Ishikawa (cell line): ENCODE data around the gene CDC40.

Experiments used
- CEBPB ChIP-seq: IDR thresholded peaks from 2 replicates; pipeline ENCODE4 v1.6.1; 2012
- CREB1 ChIP-seq: IDR thresholded peaks from 2 replicates; pipeline ENCODE4 v1.6.1; 2012; ENCODE audit warnings: low read depth
- EGR1 ChIP-seq: IDR thresholded peaks from 2 replicates; pipeline ENCODE4 v1.6.1; 2012
- EP300 ChIP-seq: IDR thresholded peaks from 2 replicates; pipeline ENCODE4 v1.6.1; 2012; ENCODE audit warnings: borderline replicate concordance
- FOXM1 ChIP-seq: IDR thresholded peaks from 2 replicates; pipeline ENCODE4 v1.6.1; 2012; ENCODE audit warnings: low read depth, borderline replicate concordance
- MAX ChIP-seq: IDR thresholded peaks from 2 replicates; pipeline ENCODE4 v1.6.1; 2012
- NFIC ChIP-seq: IDR thresholded peaks from 2 replicates; pipeline ENCODE4 v1.6.1; 2012
- RAD21 ChIP-seq: IDR thresholded peaks from 2 replicates; pipeline ENCODE4 v1.6.1; 2012; ENCODE audit warnings: low read depth
- REST ChIP-seq: IDR thresholded peaks from 2 replicates; pipeline ENCODE4 v1.6.1; 2012; ENCODE audit warnings: low read depth, mild to moderate bottlenecking
- TAF1 ChIP-seq: IDR thresholded peaks from 2 replicates; pipeline ENCODE4 v1.6.1; 2012; ENCODE audit warnings: low read depth, mild to moderate bottlenecking
- TCF12 ChIP-seq: IDR thresholded peaks from 2 replicates; pipeline ENCODE4 v1.6.1; 2012; ENCODE audit warnings: low read depth
- TEAD4 ChIP-seq: IDR thresholded peaks from 2 replicates; pipeline ENCODE4 v1.6.1; 2012
- USF1 ChIP-seq: IDR thresholded peaks from 2 replicates; pipeline ENCODE4 v1.6.1; 2012
- YY1 ChIP-seq: IDR thresholded peaks from 2 replicates; pipeline ENCODE4 v1.6.1; 2012; ENCODE audit warnings: low read depth
- ZBTB7A ChIP-seq: IDR thresholded peaks from 2 replicates; pipeline ENCODE4 v1.6.1; 2012; ENCODE audit warnings: low read depth

Gene CDC40

DNA sequence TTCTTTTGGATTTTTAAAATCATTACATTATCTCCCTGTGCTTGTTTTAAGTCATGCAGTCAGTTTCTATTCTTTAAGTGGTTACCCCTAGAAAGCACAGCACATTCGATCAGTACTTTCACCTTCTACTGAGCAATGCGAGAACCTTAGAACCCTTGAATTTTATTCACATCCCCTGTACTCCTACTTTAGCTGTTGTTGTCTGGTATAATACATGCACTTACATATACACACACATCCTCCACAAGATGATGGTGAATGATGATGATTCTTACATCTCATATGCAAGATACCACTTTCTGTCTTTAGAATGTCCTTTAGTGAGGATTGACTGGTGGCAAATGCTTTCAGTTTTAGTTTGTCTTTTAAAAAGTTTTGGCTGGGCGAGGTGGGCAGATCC is 5.7 kb downstream of the CDC40 start:
- TF ChIP-seq MAX, result no peak
- no peak for TF ChIP-seq USF1
- no peak for TF ChIP-seq YY1
- no peak for TF ChIP-seq RAD21
- no peak for TF ChIP-seq TEAD4
- TF ChIP-seq EGR1, result no peak
- no peak for TF ChIP-seq EP300
- no peak for TF ChIP-seq FOXM1
- no peak for TF ChIP-seq CEBPB
- no peak for TF ChIP-seq NFIC
- no peak for TF ChIP-seq CREB1
- TF ChIP-seq REST, result no peak

DNA sequence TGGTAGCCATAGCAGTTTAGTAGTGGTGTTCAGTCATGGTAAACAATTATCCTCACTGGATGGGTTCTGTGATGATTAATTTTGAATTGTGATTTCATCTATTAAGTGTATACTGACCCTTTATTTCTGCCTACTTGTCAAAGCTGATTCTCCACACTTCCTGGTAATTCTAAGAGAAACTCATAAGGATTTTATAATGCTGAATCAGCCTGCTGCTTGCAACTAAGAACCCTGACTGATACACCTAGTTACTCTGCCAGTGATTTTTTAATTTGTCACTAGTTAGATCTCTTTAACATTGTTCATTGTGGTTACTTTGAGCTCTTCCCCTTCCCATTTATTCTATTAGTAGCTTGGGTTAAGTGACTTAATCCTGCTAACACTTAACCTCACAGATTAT is 8.6 kb downstream of the CDC40 start:
- TF ChIP-seq CREB1 (no peak), MAX (no peak), FOXM1 (no peak), NFIC (no peak), EGR1 (no peak), TEAD4 (no peak), ZBTB7A (no peak), CEBPB (no peak), REST (no peak), EP300 (no peak), TAF1 (no peak), TCF12 (no peak), USF1 (no peak), RAD21 (no peak), YY1 (no peak)

GRCh38 chr6:110190726-110191125 is 10.5 kb downstream of the CDC40 start:
- TF ChIP-seq TEAD4 (no peak), ZBTB7A (no peak), MAX (no peak), REST (no peak), TCF12 (no peak), NFIC (no peak), CREB1 (no peak), EGR1 (no peak), USF1 (no peak), TAF1 (no peak), CEBPB (no peak), YY1 (no peak), EP300 (no peak), FOXM1 (no peak), RAD21 (no peak)

DNA sequence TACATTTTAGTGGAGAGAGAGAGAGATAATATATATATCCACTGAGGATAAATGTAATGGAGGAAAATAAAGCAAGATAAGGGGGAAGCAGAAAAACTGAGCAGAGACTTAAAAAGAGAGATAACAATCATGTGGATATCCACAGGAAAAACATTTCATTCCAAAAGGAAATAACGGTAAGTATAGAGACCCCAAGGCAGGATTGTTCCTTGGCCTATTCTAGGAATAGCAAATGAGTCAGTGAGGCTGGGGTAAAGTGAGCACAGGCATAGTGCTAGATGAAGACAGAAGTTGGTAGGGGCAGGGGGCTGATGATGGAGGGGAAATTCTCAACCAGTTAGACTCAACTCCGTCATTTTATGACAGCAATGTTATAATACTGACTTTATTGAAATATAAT is 11.2 kb downstream of the CDC40 start:
- TF ChIP-seq MAX (no peak), TCF12 (no peak)
